ENCODE measurements around the gene GLRX. TPM values are rescaled to one million over a fixed set of nuclear protein-coding genes. Genes with fewer than 3 reads are reported as not detected.
A peak's percentile ranks its signal among the peaks of the same experiment; 100 is the strongest.

The GLRX gene
- total and polyA plus RNA-seq, 2 of the 13 experiments (the other 11 are each of a cell fraction or from before 2014, with no cell fraction given) = 63.8 to 499 TPM

- H3K4me3 ChIP-seq (replicated peaks in 1 of 3; ENCODE audit: insufficient read depth in 1 of 3, low read depth in 2 of 3, low read length in 3 of 3) = no peak overlapping the region
- DNase-seq (ENCODE audit: low spot score) (no peak), ATAC-seq (no peak), FAIRE-seq (no peak)
- CTCF ChIA-PET (ENCODE audit: low intra/inter-chr PET ratio, low total read pairs) = no interaction called here
- no peaks in the 10 kb centered on the region for H3K27me3 ChIP-seq (ENCODE audit: control insufficient read depth in 1 of 2, insufficient read depth in 2 of 2, low read length in 2 of 2)
- no peaks in the 10 kb centered on the region for H3K9me3 ChIP-seq (ENCODE audit: low read length)
- intact Hi-C loops (cut with micrococcal nuclease; ENCODE audit: unreplicated experiment) = loop anchor here (2.0 to 5.0 kb wide), 5 partner anchors 29 to 478 kb away; no protein-coding TSS in a partner anchor
- POLR2A ChIA-PET = interaction anchor here (1.3 to 4.4 kb wide), 3 partner anchors 20 to 99 kb away, joined by 4 to 32 read pairs (median 18); partner anchors contain the start of gene GLRX
- H3K36me3 ChIP-seq (replicated peaks in 1 of 2; ENCODE audit: control insufficient read depth in 1 of 2, insufficient read depth in 2 of 2, low read length in 2 of 2) = no peaks in the 10 kb centered on the region
- no peaks in the 10 kb centered on the region for H4K20me1 ChIP-seq (ENCODE audit: insufficient read depth, low read length)
- H3K4me1 ChIP-seq (ENCODE audit: insufficient read depth, low read length) = peaks cover 84% of the 10 kb centered on the region
- 64% methylated on average over 3 of the region's 4 CpGs for WGBS (ENCODE audit: low lambda C conversion rate)
- BruUV-seq (replicated peaks) = no TSS peak
- H3K79me2 ChIP-seq (ENCODE audit: insufficient read depth, low read length) = peaks cover 14% of the 10 kb centered on the region
- in situ Hi-C loops (cut with HindIII; ENCODE audit: extremely low pct_ligation_motif_present, low pct_unique_long_range_greater_than_20kb) = loop anchor here (5.0 kb wide), 3 partner anchors 98 to 478 kb away; no protein-coding TSS in a partner anchor
- TF ChIP-seq CTCF (CRISPR knock-in tag; IDR thresholded peaks at IDR 0.05) (no peak), RAD51 (IDR thresholded peaks at IDR 0.05; ENCODE audit: borderline replicate concordance) (no peak), LCORL (IDR thresholded peaks at IDR 0.05) (no peak), LCORL (CRISPR knock-in tag; IDR thresholded peaks at IDR 0.05) (no peak)
- H3K9ac ChIP-seq (ENCODE audit: insufficient read depth, low read depth, low read length) = peak overlapping the region; percentile 58
- peak overlapping the region; percentile 64 for H3K4me2 ChIP-seq (ENCODE audit: low read depth, low read length)
- peak overlapping the region; percentile 71 for H3K27ac ChIP-seq (ENCODE audit: extremely low read length, insufficient read depth, low read length)
- no peak overlapping the region for H2AFZ ChIP-seq (ENCODE audit: low read length)
Measured at GRCh38 chr5:95859661-95860060, 37.1 kb upstream of the GLRX start.

Data from HepG2 (cell line).